ENCODE results near the gene FBXO39.
"Not testable (repeated sequence)": the region's sequence is repeated elsewhere in the genome, so short reads cannot be mapped to it uniquely, and the experiment has no call there.

Gene FBXO39

DNA sequence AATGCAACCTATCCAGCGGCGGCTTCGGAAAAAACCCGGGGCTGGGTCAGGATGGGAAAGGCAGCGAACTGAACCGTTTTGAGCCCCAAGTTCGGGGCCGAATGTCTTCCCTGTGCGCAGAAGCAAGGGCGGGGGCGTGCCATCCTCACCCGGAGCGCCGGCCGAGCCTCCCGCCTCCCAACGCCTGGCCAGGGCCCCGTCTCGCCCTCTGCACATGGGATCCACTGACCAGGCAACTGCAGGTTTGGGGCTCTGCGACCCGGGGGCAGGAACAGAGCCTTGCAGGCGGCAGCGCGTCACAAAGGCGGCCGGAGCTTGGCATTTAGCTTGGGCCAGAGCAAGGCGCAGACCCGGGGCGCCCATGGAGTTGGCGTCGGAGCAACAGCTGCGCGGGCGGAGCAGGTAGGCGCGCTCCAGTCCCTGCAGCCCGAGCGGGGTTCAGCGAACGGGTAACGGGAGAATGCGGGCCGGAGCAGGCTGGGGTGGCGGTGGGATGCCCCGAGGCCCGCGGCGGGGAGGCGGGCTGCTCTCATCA, at the start of gene FBXO39:
TSS of gene FBXO39 (plus strand) at position 345 of the 535 bp plus-strand sequence. CDS start 3,654 bp downstream, outside the sequence.
- DNase-seq = no peak

DNA sequence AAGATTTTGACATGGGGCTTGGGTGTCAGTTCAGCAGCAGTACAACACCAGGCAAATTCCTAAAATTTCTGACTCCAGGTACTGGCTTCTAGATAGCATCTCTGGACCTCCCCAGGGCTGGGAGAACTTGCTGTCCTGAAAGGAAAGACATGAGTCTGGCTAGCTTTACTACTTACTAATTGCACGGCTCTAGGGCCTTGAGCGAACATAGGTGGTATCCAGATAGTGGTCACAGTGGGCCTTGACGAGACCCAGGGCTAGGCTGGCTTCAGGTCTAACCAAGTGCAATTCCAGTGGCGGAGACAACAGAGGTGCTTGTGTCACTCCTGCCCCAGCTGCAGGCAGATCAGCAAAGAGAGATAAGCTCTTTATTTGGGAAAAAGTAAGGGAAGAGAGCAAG, 46.5 kb upstream of the FBXO39 start:
- DNase-seq = no peak

DNA sequence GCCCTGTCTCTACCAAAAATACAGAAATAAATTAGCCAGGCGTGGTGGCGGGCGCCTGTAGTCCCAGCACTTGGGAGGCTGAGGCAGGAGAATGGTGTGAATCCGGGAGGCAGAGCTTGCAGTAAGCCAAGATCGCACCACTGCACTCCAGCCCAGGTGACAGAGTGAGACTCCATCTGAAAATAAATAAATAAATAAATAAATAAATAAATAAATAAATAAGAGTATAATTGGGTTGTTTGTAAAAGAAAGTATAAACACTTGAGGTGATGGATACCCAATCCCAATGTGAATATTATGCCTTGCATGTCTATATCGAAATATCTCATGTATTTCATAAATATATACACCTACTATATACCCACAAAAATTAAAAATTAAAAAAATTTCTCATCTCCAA, 29.4 kb upstream of the FBXO39 start:
- DNase-seq = not testable (repeated sequence)

DNA sequence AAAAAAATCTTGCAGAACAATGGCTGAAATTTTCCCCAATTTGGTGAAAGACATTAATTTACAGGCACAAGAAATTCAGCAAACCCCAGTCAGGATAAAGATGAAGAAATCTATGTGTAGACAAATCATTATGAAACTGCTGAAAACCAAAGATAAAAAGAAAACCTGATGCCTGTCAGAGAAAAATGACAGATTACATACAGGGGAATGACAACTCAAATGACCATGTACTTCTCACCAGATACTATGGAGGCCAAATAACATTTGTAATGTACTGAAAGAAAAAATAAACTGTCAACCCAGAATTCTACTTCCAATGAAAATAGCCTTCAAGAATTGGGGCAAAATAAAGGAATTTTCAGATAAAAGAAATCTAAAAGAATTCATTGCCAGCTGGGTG, 27.4 kb upstream of the FBXO39 start:
- DNase-seq = no peak

DNA sequence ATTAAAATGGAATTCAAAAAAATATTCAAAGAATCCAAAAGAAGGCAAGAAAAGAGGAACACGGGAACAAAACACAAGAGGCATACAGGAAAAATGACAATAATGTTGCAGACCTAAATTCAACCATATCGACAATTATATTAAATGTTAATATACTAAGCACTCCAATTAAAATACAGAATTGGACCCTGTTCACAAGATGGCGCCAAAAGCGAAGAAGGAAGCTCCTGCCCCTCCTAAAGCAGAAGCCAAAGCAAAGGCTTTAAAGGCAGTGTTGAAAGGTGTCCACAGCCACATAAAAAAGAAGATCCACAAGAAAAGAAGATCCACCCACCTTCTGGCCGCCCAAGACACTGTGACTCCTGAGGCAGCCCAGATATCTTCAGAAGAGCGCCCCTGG, 26.5 kb upstream of the FBXO39 start:
- DNase-seq = no peak

DNA sequence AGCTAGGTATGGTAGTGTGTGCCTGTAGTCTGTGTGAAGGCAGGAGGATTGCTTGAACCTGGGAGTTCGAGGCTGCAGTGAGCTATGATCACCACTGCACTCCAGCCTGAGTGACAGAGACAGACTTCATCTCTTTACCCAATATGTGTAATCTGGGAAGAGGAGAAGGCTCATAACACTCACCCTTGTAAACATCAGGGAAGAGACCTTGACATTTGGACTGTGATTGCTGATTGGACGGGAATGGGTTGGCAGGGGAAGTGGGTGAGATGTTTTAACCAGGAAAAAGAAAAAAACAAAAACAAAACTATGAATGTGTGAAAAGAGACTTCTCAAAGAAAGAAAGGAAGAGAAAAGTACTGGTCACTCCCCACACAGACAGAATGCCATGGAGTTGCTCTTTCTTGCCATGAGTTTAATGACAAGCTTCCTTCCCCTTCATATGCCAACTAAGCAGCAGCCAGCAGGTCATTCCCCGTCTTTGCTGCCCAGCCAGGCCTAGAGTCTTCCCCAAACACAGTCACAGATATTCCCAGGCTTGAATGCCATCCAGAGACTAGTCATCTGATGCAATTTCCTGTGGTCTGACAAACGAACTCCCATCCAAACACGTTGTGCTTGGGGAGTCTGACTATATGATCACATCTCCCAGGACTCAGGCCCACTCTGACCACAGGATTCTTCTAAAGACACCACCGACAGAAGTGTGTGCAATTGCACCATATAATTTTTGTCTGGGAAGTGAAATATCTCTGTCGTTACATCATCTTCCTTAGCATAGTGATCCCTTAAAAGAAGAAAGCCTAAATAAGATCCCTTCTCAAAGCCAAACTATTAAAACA, 23.7 kb upstream of the FBXO39 start:
- DNase-seq = no peak

DNA sequence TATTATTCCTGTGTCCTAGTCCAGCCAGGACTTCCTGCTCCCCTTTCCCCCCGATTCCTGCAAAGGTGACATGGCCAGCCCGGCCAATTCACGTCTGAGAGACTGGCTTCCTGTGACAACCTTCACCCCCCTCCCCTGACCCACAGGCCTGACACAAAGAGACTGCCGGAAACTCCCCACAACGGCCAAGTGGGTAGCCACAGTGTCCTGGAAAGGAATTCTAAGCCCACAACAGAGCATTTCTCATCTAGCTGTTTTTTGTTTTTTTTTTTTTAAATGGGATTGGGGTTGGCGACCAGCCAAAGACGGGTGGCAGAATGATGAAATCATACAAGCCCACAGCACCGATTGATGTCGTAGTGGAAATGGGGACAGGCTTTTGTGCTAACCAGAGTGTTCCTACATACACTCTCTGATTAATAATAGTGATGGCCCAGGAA, 23.0 kb upstream of the FBXO39 start:
- DNase-seq = peak; percentile 3

DNA sequence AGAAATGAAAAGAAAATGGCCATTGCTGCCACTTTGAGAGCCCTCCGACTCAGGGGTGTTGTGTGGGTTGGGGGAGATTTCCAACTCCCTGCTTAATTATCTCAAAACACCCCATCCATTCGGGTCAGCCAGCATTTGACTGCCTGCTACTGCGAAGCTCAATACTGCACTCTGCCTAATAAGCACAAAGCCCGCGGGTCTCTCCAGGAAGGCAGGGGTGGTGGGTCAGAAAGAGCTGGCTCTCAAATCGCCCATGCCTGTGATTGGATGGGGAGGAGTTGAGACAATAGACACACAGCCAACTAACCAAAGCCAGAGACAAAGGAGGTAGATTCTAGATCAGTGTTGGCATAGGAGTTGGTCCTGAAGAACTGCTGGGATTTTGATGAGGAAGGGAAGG, 22.5 kb upstream of the FBXO39 start:
- DNase-seq = no peak

DNA sequence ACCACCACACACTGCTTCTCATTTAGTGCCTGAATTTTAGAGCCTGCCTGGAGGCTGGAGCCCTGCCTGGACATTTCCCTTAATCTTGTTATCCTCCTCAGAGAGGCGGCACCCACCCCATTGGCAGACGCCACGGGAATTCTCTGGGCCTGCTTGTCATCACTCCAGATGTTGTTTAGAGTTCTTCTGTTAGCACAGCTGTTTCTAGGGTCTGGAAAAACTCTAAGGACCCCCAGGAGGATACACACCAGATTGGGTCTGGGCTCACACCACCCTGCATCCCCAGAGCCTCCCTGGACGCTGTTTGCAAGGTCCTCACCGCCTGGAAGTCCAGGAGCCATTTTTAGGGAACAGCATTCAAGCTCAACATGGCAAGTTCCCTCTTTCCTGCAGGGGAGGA, 20.7 kb upstream of the FBXO39 start:
- DNase-seq = no peak

DNA sequence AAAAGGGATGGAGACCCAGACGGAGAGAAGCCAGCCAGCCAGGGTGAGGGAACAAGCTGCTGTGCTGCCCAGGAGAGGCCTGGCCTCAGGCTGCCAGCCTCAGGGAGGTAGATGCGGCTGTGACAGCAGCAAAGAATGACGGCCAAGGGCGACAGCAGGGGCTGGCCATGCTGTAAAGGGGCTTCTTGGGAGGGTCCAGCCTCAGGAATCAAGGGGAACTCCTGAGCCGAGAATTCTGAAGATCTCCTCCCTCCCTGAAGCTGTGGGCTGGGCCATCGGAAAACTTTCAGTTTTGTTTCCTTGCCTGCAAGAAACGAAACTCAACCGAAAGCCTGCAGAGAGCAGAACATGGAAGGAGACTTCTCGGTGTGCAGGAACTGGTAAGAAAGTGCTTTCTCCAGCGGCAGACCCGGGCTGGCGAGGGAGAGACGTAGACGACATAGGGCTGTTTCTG, 20.3 kb upstream of the FBXO39 start, which contains the start of gene XAF1:
TSS of gene XAF1 (plus strand) at position 316 of the 454 bp plus-strand sequence. CDS start at position 349, 33 bp downstream.
- no peak for DNase-seq

DNA sequence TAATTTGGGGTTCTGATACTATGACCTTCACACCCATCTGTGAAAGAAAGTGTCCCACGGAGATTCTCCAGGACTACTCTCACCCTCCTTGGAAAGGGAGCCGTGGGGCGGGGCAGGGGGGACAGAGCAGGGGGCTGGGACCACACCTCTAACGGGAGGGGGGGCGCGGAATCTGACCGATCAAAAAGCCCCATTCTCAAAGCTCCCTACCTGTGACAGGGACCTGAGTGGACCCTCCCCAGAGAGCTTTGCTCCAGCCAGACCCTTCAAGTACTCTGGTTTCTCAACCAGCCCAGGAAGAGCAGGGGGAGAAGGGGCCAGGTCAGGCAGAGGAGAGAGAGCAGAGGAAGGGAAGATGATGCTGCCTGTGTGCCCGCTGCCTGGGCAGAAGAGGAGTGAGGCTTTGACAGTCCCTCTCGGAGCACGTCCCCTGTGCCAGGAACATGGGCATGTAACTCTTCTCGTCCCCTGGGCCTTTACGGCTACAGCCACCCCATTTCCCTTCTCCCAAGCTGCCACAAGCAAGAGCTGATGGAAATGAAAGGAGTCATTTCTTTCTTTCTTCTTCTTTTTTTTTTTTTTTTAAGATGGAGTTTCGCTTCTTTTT, 19.5 kb upstream of the FBXO39 start:
- DNase-seq = no peak

DNA sequence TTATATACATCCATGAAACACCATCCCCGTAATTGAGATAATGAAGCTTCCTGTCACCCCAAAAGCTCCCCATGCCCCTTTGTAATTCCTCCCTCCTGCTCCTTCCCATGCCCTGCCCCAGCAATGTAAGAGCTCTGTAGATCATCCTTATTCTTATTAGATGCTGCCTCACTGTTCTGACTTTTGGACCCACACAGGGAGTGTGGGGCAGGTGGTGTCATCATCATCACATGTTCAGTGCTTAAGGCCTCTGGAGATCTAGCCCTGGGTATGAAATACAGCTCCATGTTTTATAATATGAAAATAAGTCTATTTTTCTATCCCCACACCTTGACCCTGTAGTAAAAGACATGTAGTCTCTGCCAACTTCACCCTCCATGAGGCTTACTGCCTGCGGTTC, 18.3 kb upstream of the FBXO39 start:
- DNase-seq = no peak

DNA sequence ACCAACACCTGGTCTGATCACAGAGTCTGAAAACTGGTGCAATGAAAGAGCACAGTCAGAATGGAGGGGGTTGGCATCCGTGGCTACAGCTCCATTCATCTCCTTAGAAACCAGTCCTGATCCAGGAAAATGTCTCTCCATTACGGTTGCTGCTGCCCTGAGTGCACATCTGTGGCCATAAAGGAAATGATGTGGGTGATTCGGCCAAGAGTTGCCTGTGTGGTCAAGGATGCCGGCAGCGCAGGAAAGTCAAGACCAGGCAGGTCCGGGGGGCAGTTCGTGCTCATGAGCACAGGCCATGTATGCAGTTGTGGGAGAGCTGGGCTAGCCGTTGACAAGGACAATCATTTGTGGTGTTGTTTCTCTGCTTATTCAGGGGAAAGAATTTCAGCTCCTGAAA, 14.2 kb upstream of the FBXO39 start:
- no peak for DNase-seq

DNA sequence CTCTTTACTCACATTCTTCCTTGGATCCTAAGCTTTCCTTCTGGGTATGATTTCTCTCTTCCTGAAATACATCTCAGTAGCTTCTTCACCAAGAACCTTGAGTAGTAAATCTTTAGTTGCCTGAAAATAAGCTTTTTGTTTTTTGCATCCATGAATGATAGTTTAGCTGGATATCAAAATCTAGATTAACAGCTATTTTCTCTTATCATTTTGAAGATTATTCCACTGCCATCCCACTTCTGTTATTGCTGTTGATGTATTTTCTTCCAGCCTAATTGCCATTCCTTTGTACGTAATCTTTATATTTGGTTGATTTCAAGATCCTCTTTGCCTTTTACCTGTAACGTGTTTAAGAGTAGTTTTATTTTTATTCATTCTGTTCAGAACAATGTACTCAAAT, 7.6 kb upstream of the FBXO39 start:
- no peak for DNase-seq

DNA sequence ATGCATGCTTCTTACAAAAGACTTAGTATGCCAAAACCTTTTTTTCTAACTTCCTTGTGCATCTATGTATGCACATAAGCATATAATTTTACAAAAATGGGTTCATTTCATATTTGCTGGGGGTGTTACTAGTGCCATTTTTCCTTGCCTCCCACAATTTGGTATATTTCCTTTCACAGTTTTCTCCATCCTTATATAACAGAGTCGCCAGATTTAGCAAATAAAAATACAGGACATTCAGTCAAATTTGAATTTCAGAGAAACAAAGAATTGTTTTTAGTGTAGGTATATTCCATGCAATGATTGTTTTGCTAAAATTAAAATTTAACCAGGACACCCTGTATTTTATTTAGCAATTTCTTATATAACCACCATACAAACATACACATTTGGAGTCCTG, 4.0 kb upstream of the FBXO39 start:
- no peak for DNase-seq

DNA sequence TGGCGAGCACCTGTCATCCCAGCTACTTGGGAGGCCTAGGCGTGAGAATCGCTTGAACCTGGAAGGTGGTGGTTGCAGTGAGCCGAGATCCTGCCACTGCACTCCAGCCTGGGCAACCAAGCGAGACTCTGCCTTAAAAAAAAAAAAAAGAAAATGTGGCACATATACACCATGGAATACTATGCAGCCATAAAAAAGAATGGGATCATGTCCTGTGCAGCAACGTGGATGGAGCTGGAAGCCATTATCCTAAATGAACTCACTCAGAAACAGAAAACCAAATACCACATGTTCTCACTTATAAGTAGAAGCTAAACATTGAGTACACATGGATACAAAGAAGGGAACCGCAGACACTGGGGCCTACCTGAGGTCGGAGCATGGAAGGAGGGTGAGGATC, 1.1 kb upstream of the FBXO39 start:
- DNase-seq = not testable (repeated sequence)

DNA sequence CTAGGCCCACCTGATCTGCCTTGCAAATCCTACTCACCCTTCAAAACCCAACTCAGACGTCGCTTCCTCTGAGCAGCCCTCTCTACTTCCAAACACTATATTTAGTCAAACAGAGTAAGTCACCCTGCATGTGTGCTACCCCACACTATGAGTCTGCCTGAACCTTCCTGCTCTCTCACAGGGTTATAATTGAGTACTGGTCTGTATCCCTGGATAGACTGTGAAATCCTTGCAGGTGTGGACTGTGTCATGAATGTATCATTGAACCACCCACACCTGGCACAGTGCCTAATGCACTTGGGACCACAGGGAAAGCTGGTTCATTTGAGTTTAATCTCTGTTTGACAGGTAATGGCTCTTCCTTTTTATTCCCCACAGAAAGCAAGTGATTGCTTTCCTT, 3.4 kb downstream of the FBXO39 start:
- no peak for DNase-seq

DNA sequence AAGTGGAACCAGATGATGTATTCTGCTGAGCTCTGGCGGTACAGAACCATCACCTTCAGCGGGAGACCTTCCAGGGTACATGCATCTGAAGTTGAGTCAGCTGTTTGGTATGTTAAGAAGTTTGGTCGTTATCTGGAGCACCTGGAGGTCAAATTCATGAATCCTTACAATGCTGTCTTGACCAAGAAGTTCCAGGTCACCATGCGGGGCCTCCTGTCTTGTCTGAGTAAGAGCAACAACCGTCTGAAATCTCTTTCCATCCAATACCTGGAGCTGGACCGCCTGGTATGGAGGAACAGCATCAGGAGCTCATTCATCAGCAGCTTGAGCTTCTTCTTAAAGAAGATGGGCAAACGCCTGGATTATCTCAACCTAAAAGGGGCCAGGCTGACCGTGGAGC, 4.0 kb downstream of the FBXO39 start:
- no peak for DNase-seq

DNA sequence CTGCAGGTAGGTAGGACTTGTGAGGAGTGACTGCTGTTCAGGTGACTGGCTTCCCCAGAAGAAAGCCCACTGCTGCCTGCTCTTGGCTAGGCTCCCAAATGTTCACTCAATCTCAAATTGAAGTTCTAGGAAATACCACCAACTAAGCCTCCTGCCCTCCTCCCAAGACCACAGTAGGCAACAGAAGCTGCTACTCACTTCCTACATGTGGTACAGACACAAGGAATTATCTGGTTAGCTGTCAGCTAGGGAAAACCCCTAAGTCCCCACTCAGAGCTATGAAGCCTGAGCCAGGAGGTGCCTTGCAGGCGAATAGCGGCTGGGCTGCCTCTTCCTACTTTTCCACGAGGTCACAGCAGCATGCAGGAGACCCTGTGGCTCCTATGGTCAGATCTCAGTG, 4.9 kb downstream of the FBXO39 start:
- DNase-seq = no peak

DNA sequence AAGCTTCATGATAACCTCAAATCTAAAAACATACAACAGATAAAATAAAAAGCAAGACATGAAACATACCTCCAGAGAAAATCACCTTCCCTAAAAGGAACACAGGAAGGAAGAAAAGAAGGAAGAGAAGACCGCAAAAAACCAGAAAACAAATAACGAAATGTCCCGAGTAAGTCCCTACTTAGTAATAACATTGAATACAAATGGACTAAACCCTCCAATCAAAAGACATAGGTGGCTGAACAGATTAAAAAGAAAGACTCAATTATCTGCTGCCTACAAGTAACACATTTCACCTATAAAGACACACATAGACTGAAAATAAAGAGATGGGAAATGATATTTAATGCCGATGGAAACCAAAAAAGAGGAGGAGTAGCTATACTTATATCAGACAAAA, 6.2 kb downstream of the FBXO39 start:
- DNase-seq = no peak

DNA sequence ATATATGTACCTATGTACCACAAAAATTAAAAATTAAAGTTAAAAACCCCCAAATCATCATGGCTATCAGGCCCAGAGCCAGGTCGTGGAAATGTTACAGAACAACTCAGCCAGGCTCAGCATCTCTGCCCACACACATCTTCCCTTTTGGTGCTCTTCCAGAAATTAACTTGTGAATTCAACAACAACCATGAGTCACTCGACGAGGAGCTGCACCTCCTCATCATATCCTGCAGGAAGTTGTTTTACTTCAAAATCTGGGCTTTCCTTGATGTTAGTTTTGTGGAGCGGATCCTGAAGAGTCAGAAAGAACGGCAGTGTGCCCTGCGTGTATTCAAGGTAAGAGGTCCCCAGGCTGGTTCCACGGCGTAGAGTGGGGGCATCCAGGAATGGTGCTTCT, 10.6 kb downstream of the FBXO39 start:
- DNase-seq = no peak

DNA sequence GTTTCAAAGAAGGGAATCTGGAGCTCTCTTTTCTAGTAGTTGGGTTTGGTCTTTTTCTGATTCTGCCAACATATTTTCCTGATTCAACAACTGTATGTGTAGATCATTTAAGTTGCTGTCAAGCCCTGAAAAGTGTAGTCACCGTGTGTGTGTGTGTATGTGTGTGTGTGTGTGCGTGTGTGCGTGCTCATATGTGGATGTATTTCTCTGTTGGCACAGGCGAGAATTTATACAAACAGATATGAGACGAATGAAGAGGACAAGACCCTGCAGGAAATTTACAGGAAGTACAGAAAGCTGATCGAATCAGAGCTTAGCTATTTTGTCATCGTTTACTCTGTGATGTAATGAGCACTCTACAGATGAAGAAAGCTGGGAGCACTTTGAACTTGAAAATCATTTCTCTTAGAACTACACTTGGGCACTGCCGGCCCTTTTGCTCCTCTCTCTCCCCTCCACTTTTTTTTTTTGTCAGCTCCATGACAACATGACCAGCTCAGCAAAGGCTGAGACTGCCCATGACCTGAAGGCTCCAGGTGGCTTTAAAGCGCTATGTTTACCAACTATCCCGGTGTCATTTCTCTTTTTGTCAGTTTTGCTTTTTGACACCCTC, 11.2 kb downstream of the FBXO39 start:
- no peak for DNase-seq

DNA sequence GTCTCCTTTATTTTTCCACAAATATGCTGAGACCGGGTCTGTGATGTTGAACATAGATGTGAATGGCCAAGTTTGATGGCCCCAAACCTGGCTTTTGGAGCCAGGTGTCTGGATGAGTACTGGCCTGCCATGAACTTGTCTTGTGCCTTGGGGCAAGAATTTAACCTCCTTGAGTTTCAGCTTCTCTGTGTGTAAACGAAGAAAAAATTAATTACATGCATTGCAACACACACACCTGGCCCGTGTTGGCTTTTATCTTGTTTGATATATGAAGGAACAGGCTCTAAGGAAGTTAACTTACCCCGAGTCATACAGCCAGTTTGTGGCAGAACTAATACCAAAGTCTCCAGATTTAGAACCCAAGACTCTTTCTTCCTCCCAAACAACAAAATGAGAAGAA, 13.1 kb downstream of the FBXO39 start:
- DNase-seq = no peak
